Nephron progenitor cell (in vitro differentiated cells): ENCODE results near the gene DTNB.

Experiments used
- DNase-seq: peaks from one replicate; pipeline ENCODE4 v3.0.0; 2021
- H3K27ac Mint-ChIP-seq: 2 replicates; pipeline ENCODE4 v1.8.0; 2021; ENCODE audit warnings: mild to moderate bottlenecking, moderate library complexity, mixed read lengths
- H3K27me3 Mint-ChIP-seq: 2 replicates; pipeline ENCODE4 v1.8.0; 2021; ENCODE audit warnings: mild to moderate bottlenecking, low read depth, mixed read lengths; ENCODE audit not compliant: poor library complexity
- H3K36me3 Mint-ChIP-seq: 2 replicates; pipeline ENCODE4 v1.8.0; 2021; ENCODE audit warnings: low read depth, mixed read lengths
- H3K4me1 Mint-ChIP-seq: 2 replicates; pipeline ENCODE4 v1.8.0; 2021; ENCODE audit warnings: mixed read lengths
- H3K4me3 Mint-ChIP-seq: 2 replicates; pipeline ENCODE4 v1.8.0; 2021; ENCODE audit warnings: mild to moderate bottlenecking, moderate library complexity, mixed read lengths
- H3K9me3 Mint-ChIP-seq: 2 replicates; pipeline ENCODE4 v1.8.0; 2021; ENCODE audit warnings: mild to moderate bottlenecking, moderate library complexity, mixed read lengths
- CTCF ChIP-seq: fragments of 200-600 bp; sonication (generic); IDR thresholded peaks from 2 replicates; pipeline ENCODE4 v1.5.0; 2021; ENCODE audit warnings: antibody characterized with exemption

The DTNB gene

GRCh38 chr2:25374827-25375226 lies 298.6 kb downstream of the DTNB start:
- TF ChIP-seq CTCF, result no peak
- Mint-ChIP-seq H3K9me3 (peaks cover 17% of the 10 kb centered on the region), H3K27me3 (peaks cover 4% of the 10 kb centered on the region), H3K27ac (no peak overlapping the region), H3K4me3 (no peak overlapping the region), H3K36me3 (peaks cover 21% of the 10 kb centered on the region), H3K4me1 (peaks cover 50% of the 10 kb centered on the region)
- DNase-seq, result no peak

- Mint-ChIP-seq H3K27ac (no peak overlapping the region), H3K4me3 (no peak overlapping the region), H3K4me1 (peaks cover 50% of the 10 kb centered on the region), H3K9me3 (peaks cover 14% of the 10 kb centered on the region), H3K36me3 (peaks cover 17% of the 10 kb centered on the region), H3K27me3 (peaks cover 4% of the 10 kb centered on the region)
- no peak for TF ChIP-seq CTCF
- no peak for DNase-seq
Observed at GRCh38 chr2:25374411-25374810, 299.0 kb downstream of the DTNB start.

GRCh38 chr2:25373269-25373981 lies 300.0 kb downstream of the DTNB start:
- H3K4me1 Mint-ChIP-seq, result peaks cover 58% of the 10 kb centered on the region
- peaks cover 7% of the 10 kb centered on the region for H3K9me3 Mint-ChIP-seq
- no peak for DNase-seq
- no peak for TF ChIP-seq CTCF
- H3K36me3 Mint-ChIP-seq, result peaks cover 13% of the 10 kb centered on the region
- peaks cover 4% of the 10 kb centered on the region for H3K27me3 Mint-ChIP-seq
- H3K4me3 Mint-ChIP-seq, result no peak overlapping the region
- no peak overlapping the region for H3K27ac Mint-ChIP-seq

GRCh38 chr2:25372405-25373268 lies 300.7 kb downstream of the DTNB start:
- TF ChIP-seq CTCF, result no peak
- H3K4me1 Mint-ChIP-seq, result peaks cover 56% of the 10 kb centered on the region
- peaks cover 7% of the 10 kb centered on the region for H3K36me3 Mint-ChIP-seq
- peak overlapping the region; percentile 32 for H3K27ac Mint-ChIP-seq
- H3K27me3 Mint-ChIP-seq, result peaks cover 4% of the 10 kb centered on the region
- peaks cover 3% of the 10 kb centered on the region for H3K9me3 Mint-ChIP-seq
- H3K4me3 Mint-ChIP-seq, result no peak overlapping the region
- DNase-seq, result no peak

- Mint-ChIP-seq H3K4me1 (peaks cover 47% of the 10 kb centered on the region), H3K27ac (no peak overlapping the region), H3K27me3 (peaks cover 4% of the 10 kb centered on the region), H3K4me3 (no peak overlapping the region), H3K9me3 (no peaks in the 10 kb centered on the region), H3K36me3 (no peaks in the 10 kb centered on the region)
- no peak for TF ChIP-seq CTCF
- no peak for DNase-seq
Observed at GRCh38 chr2:25371253-25372241, 301.8 kb downstream of the DTNB start.
